NCI-H510A treated with DMSO at 0.1 percent for 48 hours (cell line): ENCODE measurements around the gene GREB1.

Experiments used
- DNase-seq: peaks from one replicate; lab custom pipeline; 2025; lab: John Stamatoyannopoulos, UW

Gene GREB1

DNA sequence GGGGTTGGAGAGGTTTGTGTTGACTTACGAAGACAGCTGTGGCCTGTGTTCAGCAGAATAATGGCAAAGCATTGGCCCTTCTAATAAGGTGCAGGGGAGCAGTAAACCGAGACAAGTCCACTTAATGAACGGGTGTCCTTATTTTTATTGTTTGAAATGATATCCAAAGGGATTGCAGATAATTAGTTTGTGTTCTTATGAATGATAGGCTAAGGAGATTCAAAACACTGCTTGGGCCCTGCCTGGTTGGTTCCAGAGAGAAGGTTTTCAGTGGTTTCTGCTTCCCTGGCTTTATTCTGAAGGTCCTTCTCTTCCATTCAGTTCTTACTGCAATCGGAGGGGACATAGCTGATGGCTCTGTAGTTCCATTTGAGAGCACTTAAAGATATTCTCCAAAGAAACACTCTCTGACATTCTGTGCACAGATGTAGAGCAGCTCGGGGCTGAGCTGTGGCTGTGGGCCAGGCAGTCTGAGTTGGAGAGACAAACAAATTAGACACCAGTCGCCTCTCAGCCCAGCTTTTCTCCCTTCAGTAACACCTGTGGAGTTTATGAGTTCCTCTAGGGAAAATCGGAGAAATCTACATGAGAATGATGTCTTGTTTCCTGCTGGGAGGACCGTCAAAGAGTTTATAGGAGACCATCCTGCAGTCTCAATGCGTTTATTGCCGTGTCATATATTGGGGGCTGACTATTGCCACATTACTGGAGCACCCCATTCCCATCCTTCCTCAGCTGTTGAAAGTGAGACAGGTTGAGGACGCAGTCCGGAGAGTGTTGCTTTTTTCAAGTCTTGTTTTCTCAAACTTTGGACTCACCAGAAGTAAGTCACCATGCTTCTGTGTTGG lies 6.5 kb downstream of the GREB1 start:
- DNase-seq, result peak; percentile 99

DNA sequence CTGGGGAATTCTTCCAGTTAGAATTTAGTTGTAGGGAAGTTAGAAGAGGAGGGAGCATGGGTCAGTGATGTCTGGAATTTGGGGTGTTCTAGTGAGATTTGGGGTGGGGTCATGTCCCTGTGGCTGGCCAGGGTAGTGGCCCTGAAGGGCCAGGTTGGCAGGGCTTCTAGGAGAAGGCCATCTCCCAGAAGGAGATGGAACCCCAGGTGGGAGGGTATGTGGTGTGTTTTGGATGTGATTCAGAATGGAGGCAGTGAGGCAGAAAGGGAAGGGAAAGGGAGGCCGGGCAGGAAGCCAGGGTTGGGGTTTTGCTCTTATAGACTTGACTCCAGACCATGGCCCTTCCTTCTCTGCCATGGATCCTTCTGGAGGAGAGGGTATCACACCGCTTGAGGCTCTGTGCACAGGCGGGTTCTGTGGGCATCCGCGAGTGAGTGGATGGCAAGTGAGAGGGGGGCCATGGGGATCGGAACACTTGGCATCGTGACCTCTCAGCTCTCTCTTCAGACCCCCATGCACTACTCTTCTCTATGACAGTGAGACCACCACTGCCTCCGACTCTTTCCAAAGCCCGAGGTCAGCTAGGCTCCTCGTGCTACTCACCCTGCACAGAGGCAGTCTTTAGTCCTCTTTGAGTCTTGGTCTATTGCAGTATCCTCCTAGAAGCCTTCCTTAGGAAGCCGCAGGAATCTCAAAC lies 7.3 kb downstream of the GREB1 start:
- peak; percentile 16 for DNase-seq

DNA sequence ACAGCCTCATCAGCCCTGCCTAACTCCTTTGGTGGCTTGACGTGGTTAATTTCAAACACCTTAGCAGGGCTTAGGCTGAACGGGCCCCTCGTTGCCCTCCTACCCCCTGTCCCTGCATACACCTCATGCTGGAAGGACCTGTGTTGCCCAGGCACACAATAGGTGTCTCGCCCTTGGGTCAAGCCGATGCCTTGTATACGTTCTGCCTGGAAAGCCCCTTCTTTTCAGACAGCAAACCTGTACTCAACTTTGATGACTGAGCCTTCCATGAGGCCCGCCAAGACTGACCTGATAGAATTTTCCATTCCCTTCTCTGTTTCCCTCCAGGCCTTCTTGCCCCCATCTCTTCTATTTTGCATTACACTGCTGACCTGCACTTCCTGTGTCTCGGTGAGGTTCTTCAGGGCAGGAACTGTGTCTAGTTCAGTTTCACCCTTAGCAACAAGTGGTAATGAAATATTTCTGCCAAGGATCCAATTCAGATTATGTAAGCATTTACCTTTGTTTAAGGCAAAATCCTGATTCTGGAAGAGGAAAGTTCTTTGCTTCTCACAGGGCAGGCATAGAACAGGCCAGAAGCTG lies 7.9 kb downstream of the GREB1 start:
- DNase-seq, result peak; percentile 56

DNA sequence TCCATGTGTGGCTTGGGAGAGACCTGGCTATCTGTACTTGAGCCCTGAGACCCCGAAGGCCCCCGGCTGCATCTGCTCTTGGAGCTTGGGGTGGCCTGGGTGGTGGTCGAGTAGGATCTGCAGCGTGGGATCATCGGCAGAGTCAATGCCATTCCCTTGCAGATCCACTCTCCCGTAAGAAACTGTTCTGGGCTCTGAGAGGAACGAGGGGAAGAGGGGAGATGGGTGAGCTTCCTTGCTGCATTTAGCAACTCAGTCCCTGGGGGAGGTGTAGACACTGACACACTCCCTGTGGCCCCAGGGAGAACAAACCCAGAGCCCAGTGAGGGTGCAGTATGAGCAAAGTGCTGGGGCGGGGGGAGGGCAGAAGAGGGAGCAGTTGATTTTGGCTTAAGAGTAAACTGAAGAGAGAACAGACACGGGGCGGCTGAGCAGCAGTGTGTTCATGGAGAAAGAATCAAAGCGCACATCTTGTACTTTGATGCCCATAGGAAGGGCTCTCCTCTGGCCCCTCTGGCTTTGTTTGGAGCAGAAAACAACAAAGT lies 8.5 kb downstream of the GREB1 start:
- peak; percentile 69 for DNase-seq

DNA sequence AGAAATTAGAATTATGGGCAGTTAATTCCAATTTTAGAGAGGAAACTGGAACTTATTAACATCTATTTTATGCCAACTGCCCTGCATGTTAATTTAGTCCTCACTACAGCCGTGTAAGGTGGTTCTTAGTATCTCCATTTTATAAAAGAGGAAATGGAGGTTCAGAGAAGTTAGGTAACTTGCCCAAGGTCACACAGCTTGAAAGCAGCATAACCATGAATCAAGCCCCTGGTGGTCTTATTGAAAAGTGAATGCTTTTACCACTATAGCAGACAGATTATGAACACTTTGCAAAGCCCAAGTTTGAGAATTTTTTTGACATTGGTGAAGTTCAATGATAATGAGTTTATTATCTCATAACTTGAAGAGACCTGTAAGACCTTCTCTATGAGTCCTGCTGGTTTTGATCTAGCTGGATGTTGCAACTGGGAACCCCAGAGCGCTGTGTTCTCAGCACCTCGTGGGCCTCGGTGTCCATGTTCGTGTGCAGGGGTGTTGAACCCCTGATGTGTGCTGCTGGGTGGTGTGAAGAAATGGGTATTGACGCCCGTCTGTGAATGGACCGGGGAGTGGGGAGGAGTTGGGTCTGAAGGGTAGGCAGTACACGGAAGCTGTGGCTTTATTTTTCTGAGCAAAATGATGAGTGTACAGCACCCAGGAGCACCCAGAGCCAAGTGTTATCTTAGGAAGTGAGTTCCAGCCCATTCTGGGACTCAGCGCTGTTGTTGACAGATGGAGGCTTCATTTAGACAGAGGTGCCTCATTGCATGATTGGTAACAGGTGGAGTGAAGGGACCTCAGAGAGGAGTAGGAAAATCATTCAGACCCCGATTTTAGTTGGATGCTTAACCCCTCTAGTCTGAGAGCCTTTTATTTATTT lies 9.7 kb downstream of the GREB1 start:
- DNase-seq, result peak; percentile 49

DNA sequence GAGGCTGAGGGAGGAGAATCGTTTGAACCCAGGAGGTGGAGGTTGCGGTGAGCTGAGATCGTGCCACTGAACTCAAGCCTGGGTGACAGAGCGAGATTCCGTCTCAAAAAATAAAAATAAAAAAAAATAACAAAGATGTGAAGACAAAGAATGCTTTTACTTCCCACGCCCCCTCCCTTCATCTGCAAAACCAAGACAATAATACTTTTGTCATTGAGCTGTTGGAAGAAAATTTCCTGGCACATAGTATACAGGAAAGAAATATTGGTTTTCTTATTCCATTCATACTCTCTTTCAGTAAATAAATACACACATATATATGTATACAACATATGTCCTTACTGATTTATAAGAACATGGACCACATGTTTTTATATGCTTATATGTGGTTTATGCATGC lies 12.2 kb downstream of the GREB1 start:
- DNase-seq, result no peak

DNA sequence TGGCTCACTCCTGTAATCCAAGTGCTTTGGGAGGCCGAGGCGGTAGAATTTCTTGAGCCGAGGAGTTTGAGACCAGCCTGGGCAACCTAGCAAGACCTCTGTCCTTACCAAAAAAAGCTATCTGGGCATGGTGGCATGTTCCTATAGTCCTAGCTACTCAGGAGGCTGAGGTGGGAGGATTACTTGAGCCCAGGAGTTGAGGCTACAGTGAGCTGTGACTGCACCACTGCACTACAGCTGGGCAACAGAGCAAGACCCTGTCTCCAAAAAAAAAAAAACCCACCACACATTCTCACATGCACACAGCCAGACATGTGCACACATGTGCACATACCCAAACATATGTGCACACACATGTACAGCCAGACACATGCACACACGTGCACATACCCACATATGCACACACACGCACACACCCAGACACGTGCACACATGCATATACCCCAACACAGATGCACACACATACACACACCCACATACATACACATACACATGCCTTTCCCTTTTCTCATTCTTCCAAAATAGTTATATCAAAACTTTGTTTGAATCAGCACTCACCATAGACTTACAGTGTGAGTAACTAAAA lies 14.2 kb downstream of the GREB1 start:
- DNase-seq, result no peak

DNA sequence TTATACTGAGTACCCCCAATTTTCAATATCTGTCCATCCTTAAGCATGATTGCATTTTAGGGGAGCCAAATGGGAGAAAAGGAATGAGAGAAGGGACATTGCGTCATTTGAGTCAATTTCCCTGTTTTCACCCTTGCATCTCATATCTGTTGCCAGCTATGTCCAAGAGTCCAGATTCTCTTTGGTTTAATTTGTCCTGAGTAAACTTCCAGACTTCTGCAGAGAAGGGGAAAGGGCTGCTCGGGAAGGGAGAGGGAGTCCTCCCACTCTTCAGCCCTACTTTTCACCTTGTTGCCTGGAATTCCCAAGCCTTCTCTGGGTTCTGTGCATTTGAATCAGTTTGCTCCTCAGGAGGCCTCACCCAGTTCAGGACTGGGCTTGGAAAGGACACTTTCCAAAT lies 16.5 kb downstream of the GREB1 start:
- no peak for DNase-seq

DNA sequence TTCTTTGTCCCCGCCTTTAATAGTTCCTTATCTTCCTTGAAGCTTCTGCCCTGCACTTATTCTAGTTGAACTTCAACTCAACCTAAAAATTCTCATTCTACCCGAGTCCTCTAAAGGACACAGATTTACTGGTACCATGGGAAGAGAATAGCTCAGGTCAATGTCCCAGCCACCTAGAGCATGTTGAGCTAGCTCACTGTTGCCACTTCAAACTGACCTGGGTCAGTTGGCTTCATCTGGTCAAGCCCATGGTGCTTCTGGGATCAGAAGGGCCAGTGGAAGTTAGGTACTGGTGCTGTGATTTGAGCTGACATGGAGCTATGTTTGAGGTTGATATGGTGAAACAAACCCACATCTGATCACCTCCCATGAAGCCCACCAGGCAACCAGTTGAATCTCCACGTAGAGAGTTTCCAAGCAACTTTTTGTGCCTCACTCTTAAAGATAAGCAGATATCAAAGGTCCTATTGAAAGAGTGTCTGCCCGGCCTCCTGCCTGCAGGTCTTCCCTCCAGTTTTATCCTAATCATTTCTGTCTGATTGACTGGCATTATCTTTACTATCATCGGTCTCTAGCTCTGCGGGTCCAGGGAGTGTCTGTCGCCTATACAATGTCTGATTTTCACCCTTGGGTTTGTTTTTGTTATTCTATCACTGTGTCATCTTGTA lies 17.2 kb downstream of the GREB1 start:
- DNase-seq, result no peak

DNA sequence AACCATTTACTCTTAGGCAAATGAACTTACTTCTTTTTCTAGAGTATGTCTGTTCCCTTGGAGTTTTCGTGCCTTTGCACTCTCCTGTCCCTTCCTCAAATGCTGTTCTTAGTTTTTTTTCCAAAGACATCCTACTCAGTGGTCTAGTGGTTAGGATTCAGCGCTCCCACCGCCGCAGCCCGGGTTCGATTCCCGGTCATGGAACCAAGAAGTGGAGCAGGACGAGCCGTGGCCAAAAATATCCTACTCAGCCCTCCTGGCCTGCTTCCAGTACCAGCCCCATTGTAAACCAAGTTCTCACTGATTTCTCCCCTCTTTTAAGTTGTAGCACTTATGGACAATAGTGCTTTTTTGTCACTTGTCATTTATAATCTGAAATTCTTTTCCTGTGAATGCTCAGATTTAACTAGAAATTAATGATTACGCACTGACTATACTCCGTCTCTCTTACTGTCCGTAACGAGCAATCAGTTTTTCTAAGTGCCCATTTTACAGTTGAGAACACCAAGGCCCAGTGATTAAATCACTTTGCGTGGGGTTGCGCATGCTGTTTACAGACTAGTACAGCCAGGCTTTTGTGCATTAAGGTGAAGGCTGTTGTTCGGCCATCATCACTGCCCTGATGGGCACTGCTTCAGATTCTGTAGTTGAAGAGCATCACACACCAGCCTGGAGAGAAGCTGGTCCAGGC lies 17.9 kb downstream of the GREB1 start:
- no peak for DNase-seq

DNA sequence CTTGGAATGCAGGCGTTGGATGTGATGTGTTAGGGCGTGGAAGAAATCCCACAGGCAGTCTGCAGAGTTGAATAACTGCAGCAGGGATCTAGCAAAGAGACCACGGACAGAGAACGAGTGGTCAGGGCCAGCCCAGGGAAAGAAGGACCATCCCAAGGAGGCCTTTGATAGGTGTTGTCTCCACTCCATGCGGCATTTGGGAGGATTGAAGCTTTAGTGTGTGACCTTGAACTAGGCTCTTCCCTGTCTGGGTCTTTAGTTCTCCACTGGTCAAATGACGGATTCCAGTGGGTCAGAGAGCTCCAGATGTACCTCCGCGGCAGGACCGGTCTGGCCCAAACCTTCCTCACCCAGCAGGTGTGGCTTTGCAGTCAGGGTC lies 18.4 kb downstream of the GREB1 start:
- no peak for DNase-seq

DNA sequence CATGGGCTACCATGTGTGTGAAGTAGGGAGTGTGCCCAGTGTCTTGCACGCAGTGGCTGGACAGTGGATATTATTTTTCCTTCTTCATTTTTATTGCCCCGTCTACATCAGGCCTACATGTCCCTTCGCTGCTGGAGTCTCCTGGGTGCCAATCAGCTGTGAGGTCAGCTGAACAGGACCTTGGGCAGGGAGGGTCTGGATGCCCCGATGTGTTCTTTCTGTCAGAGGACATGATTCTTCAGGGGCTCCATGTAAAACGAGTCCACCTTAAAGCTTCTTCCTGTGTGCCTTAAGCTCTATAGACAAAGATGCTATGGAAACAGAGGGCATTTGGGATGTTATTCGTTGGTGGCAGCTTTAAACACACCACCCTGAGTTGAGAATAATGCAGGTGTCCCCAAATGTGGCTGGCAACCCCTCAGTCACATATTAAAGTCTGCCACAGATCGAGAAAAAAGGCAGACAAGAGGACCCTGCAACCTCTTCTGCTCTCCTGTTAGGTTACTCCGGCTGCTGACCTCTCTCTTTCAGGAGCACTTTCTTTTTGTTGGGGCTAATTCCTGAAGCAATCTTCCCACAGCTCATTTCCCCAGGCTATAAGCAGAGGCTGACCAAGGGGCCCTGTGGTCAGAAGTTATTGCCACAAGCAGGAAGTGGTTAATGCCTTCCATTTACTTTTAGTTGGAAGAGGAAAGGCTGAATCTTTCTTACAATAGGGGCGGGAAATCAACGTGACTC lies 20.0 kb downstream of the GREB1 start:
- DNase-seq, result no peak

DNA sequence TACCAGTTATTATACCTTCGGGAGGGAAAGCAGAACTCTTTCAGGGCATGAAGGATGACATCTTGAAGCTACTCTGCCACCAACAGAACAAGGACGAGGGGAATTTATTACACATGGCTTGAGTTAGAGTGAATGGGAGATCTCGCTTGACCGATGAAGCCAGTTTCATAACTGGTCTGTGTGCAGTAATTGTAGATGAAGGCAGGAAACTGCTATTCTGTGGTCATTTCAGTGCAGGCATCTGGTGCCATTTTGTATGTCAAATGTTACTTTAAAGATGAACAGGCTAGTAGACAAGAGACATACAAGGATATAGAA lies 20.5 kb downstream of the GREB1 start:
- DNase-seq, result no peak

DNA sequence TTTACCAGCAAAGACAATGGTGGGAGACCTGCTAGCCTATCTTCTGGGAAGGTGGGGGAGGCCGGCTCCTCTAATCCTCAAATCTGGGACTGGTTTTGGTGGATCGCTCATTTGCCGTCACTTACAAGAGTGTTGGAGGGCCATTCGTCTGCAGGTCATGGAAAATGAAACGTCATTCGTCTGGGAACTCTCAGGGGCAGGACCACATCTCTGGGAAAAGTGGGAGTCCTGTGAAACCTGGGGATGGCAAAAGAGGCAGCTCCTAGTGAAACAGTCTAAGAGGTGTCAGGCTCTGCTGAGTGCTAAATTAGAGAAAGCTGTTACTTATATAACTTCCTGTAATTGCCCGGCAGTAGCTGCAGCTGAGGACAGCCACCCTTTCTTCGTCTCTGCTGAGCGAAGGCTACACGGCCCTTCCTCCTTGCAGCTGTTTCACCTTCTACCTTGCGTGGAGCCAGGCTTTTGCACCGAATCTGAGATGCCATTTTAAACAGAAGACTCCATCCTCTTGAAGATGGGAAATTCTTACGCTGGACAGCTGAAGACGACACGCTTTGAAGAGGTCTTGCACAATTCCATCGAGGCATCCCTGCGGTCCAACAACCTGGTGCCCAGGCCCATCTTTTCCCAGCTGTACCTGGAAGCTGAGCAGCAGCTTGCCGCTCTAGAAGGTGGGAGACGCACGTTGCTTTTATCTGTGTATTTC lies 22.4 kb downstream of the GREB1 start:
- DNase-seq, result no peak

DNA sequence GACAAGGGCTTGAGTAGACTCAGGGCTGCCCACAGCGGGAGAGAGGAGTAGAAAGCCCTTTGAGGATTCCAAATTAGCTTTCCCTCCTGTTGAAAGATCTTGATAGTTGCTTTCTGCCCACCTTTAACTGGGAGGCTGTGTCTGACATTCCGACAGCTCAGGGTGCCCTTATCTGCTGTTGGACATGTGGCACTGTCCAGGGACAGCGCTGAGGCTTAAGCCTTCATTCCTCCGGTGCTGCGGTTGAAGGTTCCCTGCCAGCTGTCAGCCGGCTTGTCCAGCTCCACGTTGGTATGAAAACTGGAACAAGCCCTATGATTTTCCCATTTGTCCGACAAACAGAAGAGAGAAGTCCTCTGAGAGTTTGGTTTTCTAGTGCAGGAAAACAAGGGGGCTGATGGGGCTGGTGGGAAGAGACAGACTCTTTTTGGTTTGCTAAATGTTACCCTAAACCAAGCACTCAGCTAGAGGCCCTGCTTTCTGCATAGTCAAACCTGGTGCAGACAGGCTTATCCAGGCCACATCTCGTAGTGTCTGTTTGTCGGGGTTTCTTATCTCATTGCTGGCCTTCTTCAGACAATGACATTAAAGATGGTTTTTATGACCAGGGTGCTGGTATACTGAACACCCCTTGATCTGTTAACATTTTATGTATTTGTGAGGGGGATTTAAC lies 24.5 kb downstream of the GREB1 start:
- DNase-seq, result no peak

DNA sequence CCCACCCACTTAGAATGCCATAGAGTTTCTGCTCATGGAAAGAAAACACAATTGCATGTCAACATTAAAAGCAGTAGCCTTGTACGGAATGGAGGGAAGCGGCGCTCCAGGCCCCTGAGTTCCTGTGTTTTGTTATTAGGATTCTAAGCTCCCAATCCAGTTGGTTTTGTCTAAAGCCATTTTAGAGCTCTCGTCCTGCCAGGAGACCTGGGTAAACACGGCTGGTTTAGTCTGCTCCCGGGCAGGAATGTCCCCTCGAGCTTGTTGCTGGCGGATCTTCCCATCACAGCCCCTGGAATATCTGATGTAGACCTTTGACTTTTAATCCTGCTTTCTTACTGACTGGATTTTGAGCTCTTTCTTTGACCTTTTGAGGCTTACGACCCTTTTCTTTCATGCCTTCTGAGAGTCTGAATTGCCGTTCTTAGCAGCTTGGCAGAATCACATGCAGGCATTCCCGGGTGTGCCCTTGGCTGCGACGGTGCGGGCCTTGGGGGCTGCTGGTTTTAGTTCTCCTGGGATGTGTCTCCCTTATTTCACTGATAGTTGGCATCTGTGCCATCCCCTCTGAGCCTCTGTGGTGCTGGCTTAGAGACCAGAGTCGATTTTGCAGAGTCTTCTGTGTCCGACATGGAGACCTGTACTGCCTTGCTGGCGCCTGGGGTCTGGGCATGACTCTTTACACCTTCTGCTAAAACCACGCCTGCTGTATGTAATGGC lies 25.4 kb downstream of the GREB1 start:
- DNase-seq, result no peak

DNA sequence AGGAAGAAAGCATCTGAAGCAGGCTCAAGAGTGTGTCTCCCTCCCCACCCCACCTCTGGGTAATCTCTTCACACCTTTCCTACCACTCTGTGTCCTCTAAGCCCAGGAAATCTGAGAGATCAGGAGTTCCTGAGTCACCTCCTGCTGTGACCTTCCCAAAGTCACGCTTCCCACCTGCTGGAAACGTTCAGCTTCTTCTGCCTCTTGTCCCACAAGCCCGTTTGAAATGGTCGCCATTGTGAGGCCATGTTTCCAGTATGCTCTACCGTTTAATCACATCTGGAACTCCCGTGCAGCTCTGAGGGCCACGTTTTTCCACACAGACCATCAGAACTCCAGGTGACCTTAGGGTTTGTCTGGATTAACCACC lies 25.9 kb downstream of the GREB1 start:
- no peak for DNase-seq

DNA sequence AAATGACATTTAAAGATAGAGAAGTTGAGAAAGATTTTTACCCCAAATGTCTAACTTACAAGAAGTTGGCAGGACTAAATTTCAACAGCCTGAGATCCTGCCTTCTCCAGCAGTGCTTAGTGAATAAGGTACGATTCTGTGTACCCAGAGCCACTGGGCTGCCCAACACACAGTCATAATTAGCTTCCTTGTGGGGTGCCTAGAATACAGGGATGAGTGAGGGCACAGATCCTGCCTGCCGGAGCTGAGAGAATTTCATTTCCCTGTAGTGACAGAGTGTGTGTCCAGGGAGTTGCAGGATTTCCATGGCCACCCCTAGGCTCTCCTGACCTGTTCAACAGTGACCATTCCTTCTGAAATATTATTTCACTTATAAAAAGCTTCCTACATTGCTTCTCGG lies 27.0 kb downstream of the GREB1 start:
- DNase-seq, result no peak
